Tibial nerve (tissue), 4 donors: ENCODE data around the gene BPIFB2. TPM values are rescaled to one million over a fixed set of nuclear protein-coding genes. Genes with fewer than 3 reads are reported as not detected.

ENCODE experiments used
- DNase-seq, 2 donors: peaks; one replicate each; pipeline ENCODE4 v3.0.0-alpha.2; 2019; ENCODE audit warnings: low spot score in 2 of 2
- H3K27ac ChIP-seq, 4 donors: fragments of 200-600 bp; sonication (generic) in 3 of 4; one replicate each; pipeline ENCODE4 v1.5.1; 2017 to 2019; ENCODE audit warnings: mild to moderate bottlenecking in 1 of 4
- H3K27me3 ChIP-seq, 2 donors: fragments of 200-600 bp; sonication (generic) in 1 of 2; one replicate each; pipeline versions ENCODE4 v1.5.1 to v1.6.0; 2017 to 2019
- H3K36me3 ChIP-seq, 3 donors: fragments of 200-600 bp; sonication (generic); one replicate each; pipeline ENCODE4 v1.5.1; 2018 to 2019
- H3K4me1 ChIP-seq, 4 donors: fragments of 200-600 bp; sonication (generic) in 3 of 4; one replicate each; pipeline ENCODE4 v1.5.1; 2017 to 2019
- H3K4me3 ChIP-seq, 4 donors: fragments of 200-600 bp; sonication (generic) in 3 of 4; one replicate each; pipeline ENCODE4 v1.5.1; 2017 to 2019; ENCODE audit warnings: mild to moderate bottlenecking in 1 of 4, moderate library complexity in 1 of 4
- H3K9me3 ChIP-seq, 4 donors: fragments of 200-600 bp; sonication (generic) in 3 of 4; one replicate each; pipeline ENCODE4 v1.5.1; 2017 to 2019
- CTCF ChIP-seq, 5 experiments: fragments of 200-600 bp in 3 of 5; fragments of 450-650 bp in 2 of 5; sonication (generic) in 3 of 5; IDR thresholded peaks; one replicate each; pipeline ENCODE4 v1.5.1; 2016 to 2019; ENCODE audit warnings: antibody characterized with exemption in 5 of 5, mild to moderate bottlenecking in 3 of 5, moderate library complexity in 2 of 5
- EP300 ChIP-seq, 2 donors: sonication (generic); formaldehyde crosslinking; IDR thresholded peaks; one replicate each; pipeline ENCODE4 v1.6.1; 2017; ENCODE audit warnings: antibody characterized with exemption in 2 of 2, mild to moderate bottlenecking in 1 of 2
- POLR2A ChIP-seq, 2 donors: fragments of 450-650 bp; IDR thresholded peaks; one replicate each; pipeline ENCODE4 v1.6.1; 2017; ENCODE audit warnings: antibody characterized with exemption in 2 of 2, mild to moderate bottlenecking in 2 of 2, moderate library complexity in 2 of 2
- WGBS, 2 donors: methylation state at CpG; one replicate each; pipeline ENCODE4 v1.1.5; 2018; 5-methylcytosine and 5-hydroxymethylcytosine counted together
- total RNA-seq, 4 donors: library from RNA; depleted of rRNA; stranded (reverse); fragments of >200 nt; gene quantifications; one replicate each; pipeline ENCODE4 v1.1.0, GENCODE V29; 2016

BPIFB2 gene
- total RNA-seq, 4 donors from 2014 or later, result not detected

GRCh38 chr20:33034115-33034514 lies 26.6 kb downstream of the BPIFB2 start:
- Histone ChIP-seq H3K9me3 (peaks cover 0 to 11% (median 0%) of the 10 kb centered on the region in 4 donors), H3K4me3 (no peak overlapping the region), H3K27me3 (no peaks in the 10 kb centered on the region), H3K4me1 (no peaks in the 10 kb centered on the region), H3K27ac (no peak overlapping the region), H3K36me3 (no peaks in the 10 kb centered on the region)
- TF ChIP-seq POLR2A (IDR thresholded peaks at IDR 0.05) (no peak), CTCF (IDR thresholded peaks at IDR 0.05) (no peak), EP300 (IDR thresholded peaks at IDR 0.05) (no peak)
- no peak for DNase-seq
- 69 to 83% methylated on average over 5 of the region's 5 CpGs for WGBS, 2 donors

GRCh38 chr20:33034901-33035492 lies 27.5 kb downstream of the BPIFB2 start:
- TF ChIP-seq EP300 (IDR thresholded peaks at IDR 0.05), result no peak
- no peak for TF ChIP-seq POLR2A (IDR thresholded peaks at IDR 0.05)
- TF ChIP-seq CTCF (IDR thresholded peaks at IDR 0.05), result no peak
- Histone ChIP-seq H3K4me1 (no peaks in the 10 kb centered on the region), H3K27me3 (no peaks in the 10 kb centered on the region), H3K27ac (no peak overlapping the region), H3K9me3 (peaks cover 0 to 11% (median 0%) of the 10 kb centered on the region in 4 donors), H3K4me3 (no peak overlapping the region), H3K36me3 (no peaks in the 10 kb centered on the region)
- no peak for DNase-seq
- 60 to 79% methylated on average over 6 of the region's 6 CpGs for WGBS, 2 donors

GRCh38 chr20:33037456-33037855 lies 30.0 kb downstream of the BPIFB2 start:
- Histone ChIP-seq H3K27me3 (no peaks in the 10 kb centered on the region), H3K27ac (no peak overlapping the region), H3K9me3 (peaks cover 0 to 11% (median 0%) of the 10 kb centered on the region in 4 donors), H3K4me1 (no peaks in the 10 kb centered on the region), H3K36me3 (no peaks in the 10 kb centered on the region), H3K4me3 (no peak overlapping the region)
- WGBS, 2 donors, result 63 to 68% methylated on average over 5 of the region's 5 CpGs
- TF ChIP-seq CTCF (IDR thresholded peaks at IDR 0.05) (no peak), EP300 (IDR thresholded peaks at IDR 0.05) (no peak), POLR2A (IDR thresholded peaks at IDR 0.05) (no peak)
- DNase-seq, result no peak

GRCh38 chr20:33038243-33038642 lies 30.7 kb downstream of the BPIFB2 start:
- no peak overlapping the region for H3K27ac ChIP-seq
- no peak overlapping the region for H3K4me3 ChIP-seq
- H3K4me1 ChIP-seq, result no peaks in the 10 kb centered on the region
- 85 to 88% methylated on average over 4 of the region's 4 CpGs for WGBS, 2 donors
- H3K36me3 ChIP-seq, result no peaks in the 10 kb centered on the region
- H3K27me3 ChIP-seq, result no peaks in the 10 kb centered on the region
- peaks cover 0 to 3% (median 0%) of the 10 kb centered on the region in 4 donors for H3K9me3 ChIP-seq
- no peak for TF ChIP-seq EP300 (IDR thresholded peaks at IDR 0.05)
- no peak for TF ChIP-seq CTCF (IDR thresholded peaks at IDR 0.05)
- TF ChIP-seq POLR2A (IDR thresholded peaks at IDR 0.05), result no peak
- DNase-seq, result no peak

GRCh38 chr20:33042430-33042829 lies 34.9 kb downstream of the BPIFB2 start:
- DNase-seq, result no peak
- TF ChIP-seq POLR2A (IDR thresholded peaks at IDR 0.05) (no peak), EP300 (IDR thresholded peaks at IDR 0.05) (no peak), CTCF (IDR thresholded peaks at IDR 0.05) (no peak)

More at GRCh38 chr20:33042430-33042829, 34.9 kb downstream of the BPIFB2 start:
- Histone ChIP-seq H3K4me3 (no peak overlapping the region), H3K4me1 (no peaks in the 10 kb centered on the region), H3K27ac (no peak overlapping the region), H3K36me3 (no peaks in the 10 kb centered on the region), H3K27me3 (no peaks in the 10 kb centered on the region), H3K9me3 (peaks cover 0 to 17% (median 4%) of the 10 kb centered on the region in 4 donors)
- 78 to 97% methylated on average over 3 of the region's 3 CpGs for WGBS, 2 donors
